Chondrocyte (in vitro differentiated cells): ENCODE results near the gene CYBB. TPM values are rescaled to one million over a fixed set of nuclear protein-coding genes. Genes with fewer than 3 reads are reported as not detected.

Experiments used
- DNase-seq: peaks from one replicate; pipeline ENCODE4 v3.0.0; 2021; ENCODE audit warnings: mixed read lengths, low spot score
- H3K27ac Mint-ChIP-seq: one replicate; pipeline ENCODE4 v1.8.0; 2021; ENCODE audit warnings: mild to moderate bottlenecking, moderate library complexity, mixed read lengths; ENCODE audit not compliant: unreplicated experiment
- H3K27me3 Mint-ChIP-seq: 2 replicates; pipeline ENCODE4 v1.8.0; 2021; ENCODE audit warnings: low read depth, mixed read lengths
- H3K36me3 Mint-ChIP-seq: 2 replicates; pipeline ENCODE4 v1.8.0; 2021; ENCODE audit warnings: low read depth, mixed read lengths
- H3K4me1 Mint-ChIP-seq: 2 replicates; pipeline ENCODE4 v1.8.0; 2021; ENCODE audit warnings: low read depth, mild to moderate bottlenecking, mixed read lengths
- H3K4me3 Mint-ChIP-seq: one replicate; pipeline ENCODE4 v1.8.0; 2021; ENCODE audit warnings: mild to moderate bottlenecking, moderate library complexity, mixed read lengths; ENCODE audit not compliant: unreplicated experiment
- H3K9me3 Mint-ChIP-seq: 2 replicates; pipeline ENCODE4 v1.8.0; 2021; ENCODE audit warnings: low read depth, mixed read lengths
- total RNA-seq: library from RNA; stranded (reverse); gene quantifications from 3 replicates; pipeline ENCODE4 v1.2.1, GENCODE V29; 2021
- TF ChIP-seq, protein P1 (sequence below): fragments of 200-600 bp; sonication (generic); IDR thresholded peaks from 2 replicates; pipeline ENCODE4 v1.5.0; 2021; ENCODE audit warnings: antibody characterized with exemption, mild to moderate bottlenecking, moderate library complexity

The CYBB gene
- total RNA-seq, 1 donor from 2014 or later, result not detected

DNA sequence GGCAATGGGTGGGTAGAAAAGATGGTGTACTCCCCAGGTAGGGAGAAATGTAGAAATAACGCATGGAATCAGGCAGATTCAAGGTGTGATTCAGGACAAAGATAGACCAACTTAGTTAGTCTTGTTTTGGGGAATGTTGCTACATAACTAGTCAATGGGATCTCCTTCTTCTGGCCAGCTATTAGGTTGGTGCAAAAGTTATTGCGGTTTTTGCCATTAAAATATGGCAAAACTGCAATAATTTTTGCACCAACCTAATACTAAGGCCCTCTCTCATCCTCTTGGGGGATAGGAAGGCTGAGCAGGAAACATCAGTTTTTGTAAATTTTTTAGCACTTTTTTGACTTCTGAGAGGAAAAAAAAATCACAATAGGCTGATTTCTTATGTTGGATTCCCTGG is 23.2 kb downstream of the CYBB start:
- Mint-ChIP-seq H3K9me3 (no peaks in the 10 kb centered on the region), H3K4me1 (no peaks in the 10 kb centered on the region), H3K27me3 (peaks cover 5% of the 10 kb centered on the region), H3K36me3 (no peaks in the 10 kb centered on the region), H3K4me3 (no peak overlapping the region), H3K27ac (no peak overlapping the region)
- DNase-seq, result no peak
- TF ChIP-seq, protein P1, sequence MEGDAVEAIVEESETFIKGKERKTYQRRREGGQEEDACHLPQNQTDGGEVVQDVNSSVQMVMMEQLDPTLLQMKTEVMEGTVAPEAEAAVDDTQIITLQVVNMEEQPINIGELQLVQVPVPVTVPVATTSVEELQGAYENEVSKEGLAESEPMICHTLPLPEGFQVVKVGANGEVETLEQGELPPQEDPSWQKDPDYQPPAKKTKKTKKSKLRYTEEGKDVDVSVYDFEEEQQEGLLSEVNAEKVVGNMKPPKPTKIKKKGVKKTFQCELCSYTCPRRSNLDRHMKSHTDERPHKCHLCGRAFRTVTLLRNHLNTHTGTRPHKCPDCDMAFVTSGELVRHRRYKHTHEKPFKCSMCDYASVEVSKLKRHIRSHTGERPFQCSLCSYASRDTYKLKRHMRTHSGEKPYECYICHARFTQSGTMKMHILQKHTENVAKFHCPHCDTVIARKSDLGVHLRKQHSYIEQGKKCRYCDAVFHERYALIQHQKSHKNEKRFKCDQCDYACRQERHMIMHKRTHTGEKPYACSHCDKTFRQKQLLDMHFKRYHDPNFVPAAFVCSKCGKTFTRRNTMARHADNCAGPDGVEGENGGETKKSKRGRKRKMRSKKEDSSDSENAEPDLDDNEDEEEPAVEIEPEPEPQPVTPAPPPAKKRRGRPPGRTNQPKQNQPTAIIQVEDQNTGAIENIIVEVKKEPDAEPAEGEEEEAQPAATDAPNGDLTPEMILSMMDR, result no peak

DNA sequence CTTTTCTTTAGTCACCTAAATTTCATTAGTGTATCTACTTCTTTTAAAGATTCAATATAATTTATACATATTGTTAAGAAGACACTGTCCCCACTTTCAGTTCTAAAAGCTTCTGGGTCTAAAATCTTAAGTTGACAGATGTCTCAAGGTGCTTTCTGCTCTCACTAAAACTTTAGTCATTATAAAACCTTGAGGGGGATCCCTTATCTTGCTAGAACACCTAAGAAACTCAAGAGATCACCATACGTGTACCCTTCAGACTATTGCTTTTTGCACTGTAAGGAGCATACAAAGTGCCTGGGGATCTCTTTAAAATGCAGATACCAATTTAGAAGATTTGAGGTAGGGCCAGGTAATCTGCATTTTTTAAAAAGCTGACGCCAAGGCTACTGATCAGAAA is 30.1 kb downstream of the CYBB start:
- Mint-ChIP-seq H3K27ac (no peak overlapping the region), H3K4me1 (no peaks in the 10 kb centered on the region), H3K36me3 (no peaks in the 10 kb centered on the region), H3K9me3 (no peaks in the 10 kb centered on the region), H3K4me3 (no peak overlapping the region), H3K27me3 (peaks cover 13% of the 10 kb centered on the region)
- TF ChIP-seq, protein P1, result no peak
- no peak for DNase-seq

DNA sequence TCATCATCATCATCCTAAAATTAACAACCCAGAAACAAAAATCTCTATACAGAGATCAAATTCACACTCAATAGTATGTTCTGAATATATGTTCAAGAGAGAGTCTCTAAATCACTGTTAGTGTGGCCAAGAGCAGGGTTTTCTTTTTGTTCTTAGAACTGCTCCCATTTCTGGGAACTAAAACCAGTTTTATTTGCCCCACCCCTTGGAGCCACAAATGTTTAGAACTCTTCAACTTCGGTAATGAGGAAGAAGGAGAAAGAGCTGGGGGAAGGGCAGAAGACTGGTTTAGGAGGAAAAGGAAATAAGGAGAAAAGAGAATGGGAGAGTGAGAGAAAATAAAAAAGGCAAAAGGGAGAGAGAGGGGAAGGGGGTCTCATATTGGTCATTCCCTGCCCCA is 32.3 kb downstream of the CYBB start:
- no peaks in the 10 kb centered on the region for H3K36me3 Mint-ChIP-seq
- TF ChIP-seq, protein P1, result no peak
- no peak overlapping the region for H3K4me3 Mint-ChIP-seq
- H3K4me1 Mint-ChIP-seq, result no peaks in the 10 kb centered on the region
- H3K9me3 Mint-ChIP-seq, result no peaks in the 10 kb centered on the region
- peaks cover 16% of the 10 kb centered on the region for H3K27me3 Mint-ChIP-seq
- no peak for DNase-seq
- no peak overlapping the region for H3K27ac Mint-ChIP-seq

DNA sequence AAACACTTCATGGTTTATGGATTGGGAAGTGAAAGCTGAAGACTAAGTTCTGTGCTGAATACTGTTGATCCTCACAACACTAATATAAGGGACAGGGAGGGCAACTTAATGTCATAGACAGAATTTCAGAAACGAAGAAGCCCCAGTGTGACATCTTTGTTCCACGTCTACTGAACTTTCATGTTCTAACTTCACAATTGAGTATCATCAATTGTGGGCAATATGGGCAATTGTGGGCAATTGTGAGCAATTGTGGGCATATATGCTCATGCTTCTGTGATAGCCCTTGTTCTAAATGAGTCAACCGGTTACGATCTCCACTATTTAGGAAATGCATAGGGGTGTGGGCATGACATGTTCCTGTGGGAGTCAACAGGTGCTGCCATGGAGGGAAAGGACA is 33.7 kb downstream of the CYBB start:
- Mint-ChIP-seq H3K27me3 (peaks cover 10% of the 10 kb centered on the region), H3K36me3 (no peaks in the 10 kb centered on the region), H3K27ac (no peak overlapping the region), H3K4me1 (no peaks in the 10 kb centered on the region), H3K4me3 (no peak overlapping the region), H3K9me3 (no peaks in the 10 kb centered on the region)
- DNase-seq, result no peak
- TF ChIP-seq, protein P1, result no peak

DNA sequence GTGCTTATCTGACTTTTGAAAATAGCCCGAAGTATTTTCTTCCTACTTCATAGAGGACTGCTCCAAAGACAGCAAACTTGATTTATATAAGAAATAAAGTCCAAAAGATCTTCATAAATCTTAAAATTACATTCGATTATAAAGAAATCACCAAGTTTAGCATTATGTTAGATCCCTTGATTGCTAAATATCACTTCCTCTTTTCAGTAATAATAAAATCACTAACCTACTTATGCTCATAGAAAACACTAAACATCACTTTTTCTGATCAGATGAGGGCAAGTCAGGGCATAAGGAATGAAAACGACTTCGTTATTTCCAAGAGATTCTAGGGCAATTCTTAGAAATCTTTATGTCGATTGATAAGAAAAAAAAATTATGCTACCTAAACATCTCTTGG is 35.5 kb downstream of the CYBB start:
- H3K9me3 Mint-ChIP-seq, result no peaks in the 10 kb centered on the region
- H3K4me3 Mint-ChIP-seq, result no peak overlapping the region
- TF ChIP-seq, protein P1, result no peak

More for the DNA sequence above, 35.5 kb downstream of the CYBB start:
- H3K27ac Mint-ChIP-seq, result no peak overlapping the region
- H3K36me3 Mint-ChIP-seq, result no peaks in the 10 kb centered on the region
- no peak for DNase-seq
- H3K27me3 Mint-ChIP-seq, result peaks cover 6% of the 10 kb centered on the region
- no peaks in the 10 kb centered on the region for H3K4me1 Mint-ChIP-seq
